Measurements from ENCODE around the gene MYRIP.

Gene MYRIP

GRCh38 chr3:40309418-40309924, 500.1 kb downstream of the MYRIP start, which contains the start of gene EIF1B:
EIF1B (plus strand) TSS chr3:40309707; CDS start chr3:40309942, 235 bp downstream.
- Mint-ChIP-seq H3K4me1 (peaks cover 23% of the 10 kb centered on the region), H3K27me3 (ENCODE audit: low read depth) (no peaks in the 10 kb centered on the region), H3K9me3 (no peaks in the 10 kb centered on the region), H3K4me3 (peak within 1 kb of the TSS; percentile 97 to 100 (median 99)), H3K36me3 (ENCODE audit: low read depth) (peaks cover 36% of the 10 kb centered on the region), H3K27ac (peak within 1 kb of the TSS; percentile 98 to 100 (median 99))
- peak; percentile 88 to 98 (median 91) for TF ChIP-seq CTCF (IDR thresholded peaks at IDR 0.05; ENCODE audit: unreplicated experiment in 3 of 3)
